ENCODE results near the gene ATP2B2. TPM values are rescaled to one million over a fixed set of nuclear protein-coding genes. Genes with fewer than 3 reads are reported as not detected.

ATP2B2 gene
- total RNA-seq, 4 donors from 2014 or later: 0.11 to 0.42 (median 0.15) TPM; not detected in 1

- WGBS, 2 donors: 54% methylated on average over 18 to 19 of the region's 25 CpGs
- H3K27me3 ChIP-seq: no peaks in the 10 kb centered on the region
Measured at GRCh38 chr3:10504171-10505049, 976 bp downstream of the ATP2B2 start.

GRCh38 chr3:10503217-10503796 lies 2.1 kb downstream of the ATP2B2 start:
- intact Hi-C loops (cut with DNase I): no loop called here
- Histone ChIP-seq H3K36me3 (no peaks in the 10 kb centered on the region), H3K4me1 (peaks cover 0 to 9% of the 10 kb centered on the region in 2 donors), H3K27ac (no peak overlapping the region), H3K4me3 (replicated peaks in 1 of 3) (no peak overlapping the region), H3K9me3 (no peaks in the 10 kb centered on the region), H3K27me3 (no peaks in the 10 kb centered on the region)
- no peak for DNase-seq
- TF ChIP-seq POLR2A (IDR thresholded peaks at IDR 0.05) (no peak), CTCF (IDR thresholded peaks at IDR 0.05) (no peak)
- WGBS, 2 donors: 83 to 87% methylated on average over 4 to 8 of the region's 15 CpGs

More at GRCh38 chr3:10504171-10505049, 976 bp downstream of the ATP2B2 start:
- Histone ChIP-seq H3K4me3 (replicated peaks in 1 of 3) (no peak overlapping the region), H3K4me1 (peaks cover 0 to 9% of the 10 kb centered on the region in 2 donors), H3K9me3 (no peaks in the 10 kb centered on the region), H3K27ac (no peak overlapping the region), H3K36me3 (no peaks in the 10 kb centered on the region)
- TF ChIP-seq CTCF (IDR thresholded peaks at IDR 0.05) (no peak), POLR2A (IDR thresholded peaks at IDR 0.05) (no peak)
- intact Hi-C loops (cut with DNase I): no loop called here
- no peak for DNase-seq

- DNase-seq: no peak
- Histone ChIP-seq H3K27me3 (no peaks in the 10 kb centered on the region), H3K4me3 (replicated peaks in 1 of 3) (no peak overlapping the region), H3K4me1 (peaks cover 0 to 9% of the 10 kb centered on the region in 2 donors), H3K9me3 (no peaks in the 10 kb centered on the region), H3K36me3 (no peaks in the 10 kb centered on the region), H3K27ac (no peak overlapping the region)
- TF ChIP-seq CTCF (IDR thresholded peaks at IDR 0.05) (no peak), POLR2A (IDR thresholded peaks at IDR 0.05) (no peak)
- intact Hi-C loops (cut with DNase I): no loop called here
- whole genome bisulfite sequencing, 2 donors: 76 to 78% methylated on average over 5 to 12 of the region's 12 CpGs
Measured at GRCh38 chr3:10502185-10502880, 3.1 kb downstream of the ATP2B2 start.

- Histone ChIP-seq H3K36me3 (no peaks in the 10 kb centered on the region), H3K9me3 (no peaks in the 10 kb centered on the region), H3K4me3 (replicated peaks in 1 of 3) (no peak overlapping the region), H3K4me1 (peaks cover 0 to 9% of the 10 kb centered on the region in 2 donors), H3K27me3 (no peaks in the 10 kb centered on the region), H3K27ac (no peak overlapping the region)
- TF ChIP-seq CTCF (IDR thresholded peaks at IDR 0.05) (no peak), POLR2A (IDR thresholded peaks at IDR 0.05) (no peak)
- intact Hi-C loops (cut with DNase I): no loop called here
- 67% methylated on average over 3 of the region's 3 CpGs for WGBS, 2 donors
- DNase-seq: no peak
Measured at GRCh38 chr3:10501664-10502052, 3.7 kb downstream of the ATP2B2 start.

All from thyroid gland (tissue), 4 donors.